IMR-90 (cell line): ENCODE measurements around the gene HDAC7.

ENCODE experiments used
- POLR2A ChIP-seq: IDR thresholded peaks from 2 replicates; pipeline ENCODE4 v1.6.1; 2012; ENCODE audit warnings: mild to moderate bottlenecking, low read depth, low read length
- RAD21 ChIP-seq: IDR thresholded peaks from 2 replicates; pipeline ENCODE4 v1.6.1; 2012; ENCODE audit warnings: low read length, improper control_type of control experiment
- TF ChIP-seq, protein P1 (sequence below): conservative IDR thresholded peaks from 2 replicates; pipeline ENCODE4 v1.5.1; 2012; ENCODE audit warnings: mild to moderate bottlenecking, low read depth, low read length, improper control_type of control experiment

DNA sequence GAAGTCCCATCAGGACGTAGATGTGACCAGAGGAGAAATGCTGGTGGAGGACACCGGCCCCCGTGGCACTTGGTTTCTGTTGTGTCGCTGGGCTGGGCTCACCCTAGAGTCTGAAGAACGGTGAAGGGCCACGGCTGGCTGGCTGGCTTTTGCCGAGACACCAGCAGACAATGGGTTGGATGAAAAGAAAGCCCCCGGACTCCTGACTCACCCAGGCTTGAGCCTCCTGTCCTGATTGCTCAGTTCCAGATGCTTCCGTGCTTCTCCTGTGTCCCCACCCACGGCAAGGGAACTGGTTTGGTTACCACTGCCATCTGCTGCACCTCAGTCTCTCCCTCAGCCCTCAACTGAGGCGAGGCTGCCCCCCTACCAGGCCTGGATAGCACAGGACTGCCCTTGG, 84.1 kb downstream of the HDAC7 start:
- TF ChIP-seq, protein P1, sequence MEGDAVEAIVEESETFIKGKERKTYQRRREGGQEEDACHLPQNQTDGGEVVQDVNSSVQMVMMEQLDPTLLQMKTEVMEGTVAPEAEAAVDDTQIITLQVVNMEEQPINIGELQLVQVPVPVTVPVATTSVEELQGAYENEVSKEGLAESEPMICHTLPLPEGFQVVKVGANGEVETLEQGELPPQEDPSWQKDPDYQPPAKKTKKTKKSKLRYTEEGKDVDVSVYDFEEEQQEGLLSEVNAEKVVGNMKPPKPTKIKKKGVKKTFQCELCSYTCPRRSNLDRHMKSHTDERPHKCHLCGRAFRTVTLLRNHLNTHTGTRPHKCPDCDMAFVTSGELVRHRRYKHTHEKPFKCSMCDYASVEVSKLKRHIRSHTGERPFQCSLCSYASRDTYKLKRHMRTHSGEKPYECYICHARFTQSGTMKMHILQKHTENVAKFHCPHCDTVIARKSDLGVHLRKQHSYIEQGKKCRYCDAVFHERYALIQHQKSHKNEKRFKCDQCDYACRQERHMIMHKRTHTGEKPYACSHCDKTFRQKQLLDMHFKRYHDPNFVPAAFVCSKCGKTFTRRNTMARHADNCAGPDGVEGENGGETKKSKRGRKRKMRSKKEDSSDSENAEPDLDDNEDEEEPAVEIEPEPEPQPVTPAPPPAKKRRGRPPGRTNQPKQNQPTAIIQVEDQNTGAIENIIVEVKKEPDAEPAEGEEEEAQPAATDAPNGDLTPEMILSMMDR, result no peak
- TF ChIP-seq POLR2A, result no peak
- no peak for TF ChIP-seq RAD21
